ENCODE results near the gene FBN1.

FBN1 gene

GRCh38 chr15:48469271-48469670, 176.2 kb downstream of the FBN1 start:
- DNase-seq (ENCODE audit: low spot score) = no peak

GRCh38 chr15:48467801-48468200, 177.7 kb downstream of the FBN1 start:
- DNase-seq (ENCODE audit: low spot score) = no peak

GRCh38 chr15:48466820-48467219, 178.7 kb downstream of the FBN1 start:
- no peak for DNase-seq (ENCODE audit: low spot score)

GRCh38 chr15:48466079-48466478, 179.4 kb downstream of the FBN1 start:
- no peak for DNase-seq (ENCODE audit: low spot score)

- DNase-seq (ENCODE audit: low spot score) = no peak
Measured at GRCh38 chr15:48465410-48465809, 180.1 kb downstream of the FBN1 start.

- no peak for DNase-seq (ENCODE audit: low spot score)
Measured at GRCh38 chr15:48463366-48463880, 182.1 kb downstream of the FBN1 start.

- DNase-seq (ENCODE audit: low spot score) = no peak
Measured at GRCh38 chr15:48462688-48463087, 182.8 kb downstream of the FBN1 start.

GRCh38 chr15:48459571-48460442, 185.7 kb downstream of the FBN1 start:
- DNase-seq (ENCODE audit: low spot score) = no peak

GRCh38 chr15:48458876-48459275, 186.6 kb downstream of the FBN1 start:
- no peak for DNase-seq (ENCODE audit: low spot score)

GRCh38 chr15:48456134-48456533, 189.4 kb downstream of the FBN1 start:
- no peak for DNase-seq (ENCODE audit: low spot score)

- DNase-seq (ENCODE audit: low spot score) = no peak
Measured at GRCh38 chr15:48451736-48452135, 193.8 kb downstream of the FBN1 start.

- DNase-seq (ENCODE audit: low spot score) = no peak
Measured at GRCh38 chr15:48451241-48451640, 194.3 kb downstream of the FBN1 start.

GRCh38 chr15:48449734-48450133, 195.8 kb downstream of the FBN1 start:
- DNase-seq (ENCODE audit: low spot score) = no peak

GRCh38 chr15:48447657-48448056, 197.9 kb downstream of the FBN1 start:
- no peak for DNase-seq (ENCODE audit: low spot score)

- DNase-seq (ENCODE audit: low spot score) = no peak
Measured at GRCh38 chr15:48447058-48447457, 198.5 kb downstream of the FBN1 start.

GRCh38 chr15:48442011-48442410, 203.5 kb downstream of the FBN1 start:
- DNase-seq (ENCODE audit: low spot score) = no peak

GRCh38 chr15:48440084-48440483, 205.4 kb downstream of the FBN1 start:
- no peak for DNase-seq (ENCODE audit: low spot score)

- no peak for DNase-seq (ENCODE audit: low spot score)
Measured at GRCh38 chr15:48437178-48437577, 208.3 kb downstream of the FBN1 start.

GRCh38 chr15:48435321-48435720, 210.2 kb downstream of the FBN1 start:
- DNase-seq (ENCODE audit: low spot score) = no peak

- no peak for DNase-seq (ENCODE audit: low spot score)
Measured at GRCh38 chr15:48433226-48433886, 212.2 kb downstream of the FBN1 start.

GRCh38 chr15:48432688-48433087, 212.8 kb downstream of the FBN1 start:
- DNase-seq (ENCODE audit: low spot score) = no peak

- DNase-seq (ENCODE audit: low spot score) = no peak
Measured at GRCh38 chr15:48427960-48428547, 217.5 kb downstream of the FBN1 start.

- no peak for DNase-seq (ENCODE audit: low spot score)
Measured at GRCh38 chr15:48427479-48427878, 218.0 kb downstream of the FBN1 start.
